Panc1 (cell line): ENCODE results near the gene CTRB1. TPM values are rescaled to one million over a fixed set of nuclear protein-coding genes. Genes with fewer than 3 reads are reported as not detected.
A peak's percentile ranks its signal among the peaks of the same experiment; 100 is the strongest.
"Not testable (repeated sequence)": the region's sequence is repeated elsewhere in the genome, so short reads cannot be mapped to it uniquely, and the experiment has no call there.

Source experiments
- ATAC-seq: fragments of 200-7000 bp; cut with Tn5 transposase; 2 replicates; pipeline ENCODE4 v1.9.1; 2020; ENCODE audit warnings: mild to moderate bottlenecking, moderate library complexity
- BruUV-seq: library from RNA; stranded (reverse); fragments of 400-500 nt; replicated peaks from 2 replicates; lab custom pipeline; 2021; lab: Mats Ljungman, UMichigan
- CTCF ChIA-PET: fragments of 300-600 bp; sonication (Branson Sonifier 250); formaldehyde crosslinking; loops from one replicate; lab custom pipeline; 2022; ENCODE audit warnings: antibody characterized with exemption; lab: Charles Lee
- POLR2A ChIA-PET: fragments of 300-600 bp; sonication (Branson Sonifier 250); formaldehyde crosslinking; loops from one replicate; lab custom pipeline; 2022; ENCODE audit warnings: antibody characterized with exemption; lab: Charles Lee
- DNase-seq: peaks from one replicate; pipeline ENCODE4 v3.0.0-alpha.2; 2010; ENCODE audit warnings: low read depth, low spot score
- H3K27ac ChIP-seq: 2 replicates; pipeline ENCODE4 v1.5.1; 2011; ENCODE audit warnings: mild to moderate bottlenecking, low read length, inconsistent platforms
- H3K27me3 ChIP-seq: fragments of 200-500 bp; sonication (Bioruptor generic); 2 replicates; pipeline ENCODE4 v1.6.0; 2014; ENCODE audit warnings: low read length, inconsistent platforms; ENCODE audit not compliant: control insufficient read depth, insufficient read depth
- H3K36me3 ChIP-seq: fragments of 200-500 bp; sonication (Bioruptor generic); 2 replicates; pipeline ENCODE4 v1.5.1; 2014; ENCODE audit warnings: inconsistent platforms, mild to moderate bottlenecking, low read length, moderate library complexity; ENCODE audit not compliant: control insufficient read depth, insufficient read depth
- H3K4me1 ChIP-seq: 2 replicates; pipeline ENCODE4 v1.5.1; 2011; ENCODE audit warnings: inconsistent platforms, mild to moderate bottlenecking, low read length, moderate library complexity; ENCODE audit not compliant: control insufficient read depth, insufficient read depth
- H3K4me3 ChIP-seq, 2 experiments: 2 replicates each; pipeline ENCODE4 v1.5.1; 2011 to 2012; ENCODE audit warnings: low read depth in 2 of 2, low read length in 2 of 2, mild to moderate bottlenecking in 2 of 2, inconsistent platforms in 1 of 2, moderate library complexity in 1 of 2
- H3K9me3 ChIP-seq: fragments of 200-500 bp; sonication (Bioruptor generic); 2 replicates; pipeline ENCODE4 v1.5.1; 2014; ENCODE audit warnings: low read depth, mild to moderate bottlenecking, inconsistent platforms, low read length, moderate library complexity; ENCODE audit not compliant: control insufficient read depth, insufficient read depth
- CTCF ChIP-seq: fragments of 450-650 bp; IDR thresholded peaks from 2 replicates; pipeline ENCODE4 v1.5.1; 2017; ENCODE audit warnings: mild to moderate bottlenecking
- POLR2AphosphoS5 ChIP-seq: IDR thresholded peaks from 2 replicates; pipeline ENCODE4 v1.6.1; 2012; ENCODE audit warnings: mild to moderate bottlenecking, low read depth, low read length, moderate library complexity
- REST ChIP-seq, 2 experiments: IDR thresholded peaks; 2 replicates each; pipeline ENCODE4 v1.6.1; 2011 to 2012; ENCODE audit warnings: low read depth in 2 of 2, control low read depth in 1 of 2, low read length in 1 of 2, mild to moderate bottlenecking in 1 of 2, moderate library complexity in 1 of 2; ENCODE audit not compliant: insufficient read depth in 1 of 2
- SIN3A ChIP-seq: IDR thresholded peaks from 2 replicates; pipeline ENCODE4 v1.6.1; 2012; ENCODE audit warnings: low read depth, mild to moderate bottlenecking, low read length, moderate library complexity, borderline replicate concordance; ENCODE audit not compliant: insufficient read depth
- TCF7L2 ChIP-seq: IDR thresholded peaks from 2 replicates; pipeline ENCODE4 v1.6.1; 2011; ENCODE audit warnings: mild to moderate bottlenecking, low read depth, low read length, inconsistent platforms
- in situ Hi-C: cut with HindIII; loops from 2 replicates; pipeline ENCODE4 v1.10.0; 2016; ENCODE audit warnings: low sequenced_read_pairs, low pct_unique_long_range_greater_than_20kb
- intact Hi-C: fragments of 100-400 bp; cut with micrococcal nuclease; formaldehyde crosslinking; loops from one replicate; pipeline ENCODE4 v1.10.0; 2022; ENCODE audit not compliant: unreplicated experiment
- total RNA-seq: library from RNA; stranded (reverse); gene quantifications from one replicate; pipeline ENCODE4 v1.2.1, GENCODE V29; 2021; ENCODE audit not compliant: unreplicated experiment

Gene CTRB1
- total RNA-seq, 1 experiment from 2014 or later = 2.7 TPM

- H3K36me3 ChIP-seq, CTCF ChIA-PET, intact Hi-C loops, ATAC-seq, H3K27me3 ChIP-seq, DNase-seq, POLR2A ChIA-PET, H3K4me1 ChIP-seq, in situ Hi-C loops, H3K9me3 ChIP-seq, H3K27ac ChIP-seq, BruUV-seq, H3K4me3 ChIP-seq: not testable (repeated sequence)
Measured at GRCh38 chr16:75205438-75205837, 13.3 kb upstream of the CTRB1 start.

- DNase-seq, H3K4me1 ChIP-seq, in situ Hi-C loops, CTCF ChIA-PET, ATAC-seq, POLR2A ChIA-PET, BruUV-seq, H3K27ac ChIP-seq, H3K27me3 ChIP-seq, H3K4me3 ChIP-seq, H3K9me3 ChIP-seq, H3K36me3 ChIP-seq: not testable (repeated sequence)
- intact Hi-C loops = loop anchor here (2.0 kb wide), 1 partner anchor 19 kb away; no protein-coding TSS in a partner anchor
Measured at GRCh38 chr16:75205961-75206748, 12.6 kb upstream of the CTRB1 start.

- Histone ChIP-seq H3K36me3 (no peaks in the 10 kb centered on the region), H3K27ac (no peak within 1 kb of the TSS), H3K4me1 (no peaks in the 10 kb centered on the region), H3K27me3 (no peaks in the 10 kb centered on the region), H3K9me3 (no peaks in the 10 kb centered on the region), H3K4me3 (no peak within 1 kb of the TSS)
- peak; percentile 40 for ATAC-seq
- POLR2A ChIA-PET = no interaction called here
- TF ChIP-seq CTCF (no peak), TCF7L2 (no peak), REST (IDR thresholded peaks at IDR 0.05; ENCODE audit: insufficient read depth in 1 of 2, low read depth in 2 of 2, low read length in 1 of 2) (no peak), SIN3A (no peak), POLR2AphosphoS5 (no peak)
- in situ Hi-C loops (no loop called here), intact Hi-C loops (loop anchor here (2.0 kb wide), 1 partner anchor 18 kb away; no protein-coding TSS in a partner anchor)
- DNase-seq = no peak
- no TSS peak for BruUV-seq
- CTCF ChIA-PET = interaction anchor here (0.6 kb wide), 1 partner anchor 303 kb away, joined by 4 read pairs; no protein-coding TSS in a partner anchor
Measured at GRCh38 chr16:75206749-75207451, 11.9 kb upstream of the CTRB1 start, which contains the start of gene CTRB2. CTRB2 (minus strand) TSS chr16:75207161; CDS start chr16:75207141, 20 bp downstream.
